Measurements from ENCODE around the gene SOX21. TPM values are rescaled to one million over a fixed set of nuclear protein-coding genes. Genes with fewer than 3 reads are reported as not detected.
A peak's percentile ranks its signal among the peaks of the same experiment; 100 is the strongest.

The SOX21 gene
- total RNA-seq, 2 experiments from 2014 or later, result not detected

DNA sequence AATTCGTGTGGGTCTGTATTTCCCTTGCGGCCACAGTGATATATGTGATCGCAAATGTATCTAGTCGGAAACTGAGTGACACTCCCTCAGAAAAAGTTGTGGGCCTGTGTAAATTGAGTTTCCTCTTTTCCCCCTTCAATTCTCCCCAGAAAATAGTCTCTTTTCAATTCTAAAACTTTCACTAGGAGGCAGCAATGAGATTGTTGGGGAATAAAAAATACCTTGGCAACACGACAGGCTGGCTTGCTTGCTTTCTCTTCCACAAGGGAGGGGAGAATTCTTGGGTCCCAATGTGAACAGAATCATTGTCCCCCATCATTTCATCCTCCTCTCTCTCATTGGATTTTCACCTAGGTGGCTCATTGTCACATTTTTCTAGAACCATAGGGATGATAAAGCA, 3.7 kb upstream of the SOX21 start:
- intact Hi-C loops (cut with micrococcal nuclease), result loop anchor here (10.0 kb wide), 1 partner anchor 439 kb away; no protein-coding TSS in a partner anchor
- peaks cover 47% of the 10 kb centered on the region for H3K27me3 Mint-ChIP-seq
- DNase-seq, result no peak
- CTCF ChIA-PET, result no interaction called here
- peaks cover 4% of the 10 kb centered on the region for H3K4me1 Mint-ChIP-seq (ENCODE audit: low read depth)
- POLR2A ChIA-PET, result no interaction called here
- no peaks in the 10 kb centered on the region for H3K36me3 Mint-ChIP-seq
- H3K4me3 Mint-ChIP-seq, result no peak overlapping the region
- no peak overlapping the region for H3K27ac Mint-ChIP-seq
- no peaks in the 10 kb centered on the region for H3K9me3 Mint-ChIP-seq

DNA sequence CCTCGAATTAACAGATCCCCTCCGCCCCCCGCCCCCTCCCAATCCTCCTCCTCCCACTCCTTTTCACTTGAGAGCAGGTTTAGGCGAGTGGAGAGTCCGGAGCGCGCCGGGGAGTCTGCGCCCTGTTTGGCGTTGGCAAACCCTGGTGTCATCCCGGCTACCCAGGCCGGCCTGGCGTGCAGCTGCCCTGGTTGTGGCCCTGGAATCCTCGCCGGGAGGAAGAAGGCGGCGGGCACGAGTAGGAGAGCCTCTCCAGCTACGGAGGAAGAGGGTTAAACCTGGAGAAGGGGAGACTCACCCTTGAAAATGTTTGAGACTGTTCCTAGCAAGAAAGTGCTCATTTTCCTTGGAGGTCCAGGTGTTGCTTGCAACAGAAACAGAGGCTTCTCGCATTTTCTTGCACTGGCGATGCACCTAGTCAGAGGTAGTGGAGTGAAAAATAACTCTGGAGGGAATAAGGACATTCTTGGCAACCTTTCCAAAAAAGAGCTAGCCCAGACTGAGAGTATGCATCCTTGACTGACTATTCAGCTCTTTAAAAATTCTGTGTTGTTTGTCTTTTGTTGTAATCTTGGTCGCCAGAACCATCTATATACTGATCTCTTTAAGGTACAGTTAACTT, 1.3 kb upstream of the SOX21 start:
- Mint-ChIP-seq H3K4me1 (ENCODE audit: low read depth) (peaks cover 14% of the 10 kb centered on the region), H3K27ac (no peak overlapping the region), H3K36me3 (peaks cover 2% of the 10 kb centered on the region), H3K9me3 (no peaks in the 10 kb centered on the region), H3K4me3 (no peak overlapping the region), H3K27me3 (peaks cover 61% of the 10 kb centered on the region)
- ChIA-PET POLR2A (no interaction called here), CTCF (no interaction called here)
- DNase-seq, result no peak
- intact Hi-C loops (cut with micrococcal nuclease), result loop anchor here (5.0 to 10.0 kb wide), 2 partner anchors 36 to 441 kb away; no protein-coding TSS in a partner anchor

DNA sequence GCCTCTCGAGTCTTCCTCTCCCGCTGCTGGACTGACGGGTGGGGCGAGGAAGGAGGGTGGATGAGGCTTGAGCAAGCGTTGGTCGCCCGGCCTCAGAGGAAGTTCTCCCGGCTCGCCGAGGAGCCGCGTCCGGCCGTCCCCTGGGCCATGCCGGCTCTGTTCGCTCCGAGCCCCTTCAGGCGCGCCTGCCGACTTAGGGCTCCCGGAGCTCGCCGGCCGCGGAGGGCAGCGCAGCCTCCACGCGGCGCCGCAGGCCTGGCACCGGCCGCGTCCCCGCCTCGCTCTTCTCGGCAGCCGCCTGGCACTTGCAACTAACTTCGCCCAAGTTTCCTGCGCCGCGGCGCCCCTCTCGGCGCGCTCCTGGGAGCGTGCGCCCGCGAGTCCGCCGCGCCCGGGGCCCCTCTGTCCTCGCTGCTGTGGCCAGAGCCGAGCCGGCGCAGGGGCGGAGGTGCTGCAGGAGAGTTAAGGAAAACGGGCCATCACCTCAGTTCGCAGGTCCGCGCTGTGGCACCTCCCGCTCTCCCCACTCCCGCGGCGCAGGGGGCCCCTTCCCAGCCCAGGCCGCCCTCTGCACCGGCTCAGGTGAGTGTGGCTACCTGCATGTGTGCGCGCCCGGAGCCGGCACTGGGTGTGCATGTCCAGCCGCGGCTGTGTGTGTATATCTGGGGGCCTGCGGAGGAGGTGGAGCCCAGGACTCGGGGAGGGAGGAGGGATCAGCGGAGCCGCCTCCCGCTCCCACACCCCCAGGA, 641 bp upstream of the SOX21 start:
- Mint-ChIP-seq H3K27me3 (peaks cover 65% of the 10 kb centered on the region), H3K4me3 (no peak overlapping the region), H3K4me1 (ENCODE audit: low read depth) (peaks cover 15% of the 10 kb centered on the region), H3K9me3 (no peaks in the 10 kb centered on the region), H3K27ac (no peak overlapping the region), H3K36me3 (peaks cover 2% of the 10 kb centered on the region)
- ChIA-PET CTCF (no interaction called here), POLR2A (no interaction called here)
- DNase-seq, result no peak
- intact Hi-C loops (cut with micrococcal nuclease), result loop anchor here (5.0 to 10.0 kb wide), 2 partner anchors 36 to 442 kb away; no protein-coding TSS in a partner anchor

DNA sequence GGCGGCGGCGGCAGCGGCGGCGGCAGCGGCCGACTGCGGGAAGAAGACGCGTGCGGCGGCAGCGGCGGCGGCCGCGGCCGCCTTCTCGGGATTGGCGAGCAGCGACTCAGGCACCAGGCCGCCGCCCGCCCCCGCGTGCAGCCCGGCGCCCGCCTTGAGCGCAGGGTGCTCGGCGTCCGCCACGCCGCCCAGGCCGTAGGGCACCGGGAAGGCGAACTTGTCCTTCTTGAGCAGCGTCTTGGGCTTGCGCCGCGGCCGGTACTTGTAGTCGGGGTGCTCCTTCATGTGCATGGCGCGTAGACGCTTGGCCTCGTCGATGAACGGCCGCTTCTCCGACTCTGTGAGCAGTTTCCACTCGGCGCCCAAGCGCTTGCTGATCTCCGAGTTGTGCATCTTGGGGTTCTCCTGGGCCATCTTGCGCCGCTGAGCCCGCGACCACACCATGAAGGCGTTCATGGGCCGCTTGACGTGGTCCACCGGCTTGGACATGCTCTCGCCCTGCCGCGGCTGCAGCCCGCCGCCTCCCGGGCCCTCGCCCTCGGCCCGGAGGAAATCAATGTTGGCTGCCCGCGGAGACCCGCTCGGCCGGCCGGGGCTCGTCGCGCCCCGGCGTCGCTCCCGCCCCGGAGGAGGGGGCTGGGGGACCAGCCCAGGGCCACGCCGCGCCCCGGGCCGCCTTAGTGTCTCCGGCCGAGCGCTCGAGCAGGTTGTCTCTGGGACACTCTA, 621 bp downstream of the SOX21 start:
- CTCF ChIA-PET, result no interaction called here
- no peaks in the 10 kb centered on the region for H3K9me3 Mint-ChIP-seq
- intact Hi-C loops (cut with micrococcal nuclease), result loop anchor here (5.0 to 10.0 kb wide), 2 partner anchors 34 to 443 kb away; no protein-coding TSS in a partner anchor

DNA sequence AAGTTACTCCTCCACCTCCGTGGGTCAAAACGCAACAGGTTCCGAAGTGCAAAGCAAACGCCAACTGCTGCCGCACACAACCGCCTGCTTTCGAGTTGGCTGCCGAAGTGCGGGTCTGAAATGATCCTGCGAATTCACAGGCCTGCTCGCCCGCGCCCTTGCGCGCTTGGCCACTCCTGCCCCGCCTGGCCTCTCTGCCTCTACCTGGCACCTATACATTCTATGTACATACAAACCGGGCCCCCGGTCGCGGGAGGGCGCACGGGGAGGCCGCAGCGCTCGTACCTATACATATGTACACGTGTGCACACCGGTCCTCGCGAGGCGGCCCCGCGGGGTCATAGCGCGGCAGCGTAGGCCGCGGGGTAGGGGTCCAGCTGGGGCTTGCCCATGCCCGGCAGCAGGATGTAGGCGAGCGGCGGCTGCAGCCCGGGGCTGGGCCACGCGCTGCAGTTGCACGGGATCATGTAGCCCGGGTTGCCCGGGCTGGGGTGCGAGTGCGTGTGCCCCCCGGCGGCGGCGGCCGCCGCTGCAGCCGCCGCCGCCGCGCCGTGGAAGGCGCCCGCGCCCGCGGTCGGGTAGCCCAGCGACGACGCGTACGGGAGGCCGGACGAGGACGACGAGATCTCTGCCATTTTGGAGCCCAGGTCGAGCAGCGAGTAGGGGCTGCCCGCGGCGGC, 1.3 kb downstream of the SOX21 start:
- Mint-ChIP-seq H3K36me3 (peaks cover 2% of the 10 kb centered on the region), H3K4me3 (peak overlapping the region; percentile 36), H3K27ac (no peak overlapping the region), H3K9me3 (no peaks in the 10 kb centered on the region), H3K27me3 (peaks cover 72% of the 10 kb centered on the region), H3K4me1 (ENCODE audit: low read depth) (peaks cover 21% of the 10 kb centered on the region)
- intact Hi-C loops (cut with micrococcal nuclease), result loop anchor here (5.0 to 10.0 kb wide), 2 partner anchors 34 to 444 kb away; no protein-coding TSS in a partner anchor
- POLR2A ChIA-PET, result no interaction called here
- CTCF ChIA-PET, result interaction anchor here (1.1 to 1.3 kb wide), 2 partner anchors 90 to 256 kb away, joined by 3 read pairs; no protein-coding TSS in a partner anchor
- DNase-seq, result peak; percentile 34

More for the DNA sequence above, 621 bp downstream of the SOX21 start:
- peak; percentile 28 for DNase-seq
- POLR2A ChIA-PET, result no interaction called here
- Mint-ChIP-seq H3K4me3 (peak overlapping the region; percentile 54), H3K4me1 (ENCODE audit: low read depth) (peaks cover 21% of the 10 kb centered on the region), H3K27me3 (peaks cover 72% of the 10 kb centered on the region), H3K36me3 (peaks cover 2% of the 10 kb centered on the region), H3K27ac (no peak overlapping the region)

DNA sequence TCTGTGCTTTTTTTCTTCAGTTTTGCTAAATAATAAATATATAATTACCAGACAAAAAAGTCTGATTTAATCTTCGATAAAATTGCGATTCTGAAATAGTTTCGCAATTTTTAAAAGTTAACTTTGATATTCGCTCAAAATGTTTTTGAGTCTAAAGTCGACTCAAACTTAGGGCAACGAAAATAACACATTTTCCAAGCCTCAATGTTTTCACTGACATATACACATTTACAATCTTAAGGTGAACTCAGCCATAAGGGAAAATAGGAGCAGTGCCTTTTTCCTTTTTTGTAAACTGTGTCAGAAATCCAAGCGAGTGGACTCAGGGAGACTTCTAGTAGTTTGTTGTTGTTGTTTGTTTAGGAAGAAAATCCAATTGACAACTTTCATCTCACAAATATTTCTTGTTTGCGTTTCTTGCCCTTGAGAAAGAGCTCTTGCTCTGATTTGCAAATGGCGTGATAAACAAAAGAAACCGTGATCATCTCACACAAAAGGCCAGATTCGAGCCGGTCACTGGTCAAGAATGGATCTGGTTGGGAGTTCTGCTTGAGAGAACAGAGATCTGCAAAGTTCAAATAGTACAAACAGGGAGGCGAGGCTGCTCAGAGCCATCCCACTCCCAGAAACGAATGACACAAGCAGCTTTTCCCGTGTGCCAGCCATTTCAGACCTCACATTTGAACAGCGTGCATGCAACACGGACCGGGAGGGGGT, 2.1 kb downstream of the SOX21 start:
- Mint-ChIP-seq H3K4me3 (peak overlapping the region; percentile 36), H3K36me3 (peaks cover 2% of the 10 kb centered on the region), H3K4me1 (ENCODE audit: low read depth) (peaks cover 21% of the 10 kb centered on the region), H3K27me3 (peaks cover 71% of the 10 kb centered on the region), H3K9me3 (no peaks in the 10 kb centered on the region), H3K27ac (no peak overlapping the region)
- ChIA-PET CTCF (interaction anchor here (0.9 to 1.3 kb wide), 3 partner anchors 38 to 257 kb away, joined by 3 read pairs; no protein-coding TSS in a partner anchor), POLR2A (no interaction called here)
- DNase-seq, result no peak
- intact Hi-C loops (cut with micrococcal nuclease), result loop anchor here (5.0 to 10.0 kb wide), 2 partner anchors 33 to 445 kb away; no protein-coding TSS in a partner anchor

DNA sequence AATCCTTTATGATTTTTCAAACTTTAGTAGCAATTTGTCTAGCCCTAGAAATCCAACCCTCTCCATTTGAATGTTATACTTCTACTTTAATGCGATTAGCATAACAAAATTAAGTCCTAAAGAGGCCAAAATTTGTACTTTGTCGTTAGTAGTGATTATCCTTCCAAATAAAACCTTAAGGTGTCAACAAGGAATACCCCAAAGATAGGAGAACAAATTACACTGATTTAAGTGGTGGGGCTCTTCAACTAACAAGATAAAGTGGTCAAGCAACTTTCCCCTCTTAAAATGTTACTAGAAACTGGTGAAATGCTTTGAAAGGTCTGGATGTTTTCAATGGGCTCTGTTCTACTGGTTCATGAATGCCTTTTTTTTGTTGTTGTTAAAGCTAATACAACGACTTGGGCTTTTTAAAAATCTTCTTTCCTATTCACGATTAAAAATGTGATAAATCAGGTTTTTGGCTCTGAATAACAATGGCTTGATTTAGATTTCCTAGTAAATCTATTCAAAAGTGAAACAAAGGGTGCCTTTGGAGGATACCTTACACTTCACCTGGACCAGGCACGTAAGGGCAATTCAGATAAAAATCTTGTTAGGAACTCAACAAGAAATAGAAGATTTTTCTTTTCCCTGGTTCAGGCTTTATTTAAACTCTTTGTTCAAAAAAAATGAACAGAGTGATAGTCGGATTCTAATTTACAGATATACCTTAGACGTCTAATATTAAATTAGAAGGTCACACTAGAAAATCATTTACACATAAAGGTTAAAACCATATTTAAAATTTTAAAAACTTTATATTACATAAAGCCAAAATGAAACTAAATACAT, 3.1 kb downstream of the SOX21 start:
- Mint-ChIP-seq H3K4me3 (no peak overlapping the region), H3K27me3 (peaks cover 72% of the 10 kb centered on the region), H3K4me1 (ENCODE audit: low read depth) (peaks cover 21% of the 10 kb centered on the region), H3K36me3 (peaks cover 2% of the 10 kb centered on the region), H3K9me3 (no peaks in the 10 kb centered on the region), H3K27ac (no peak overlapping the region)
- ChIA-PET CTCF (interaction anchor here (0.9 to 1.3 kb wide), 2 partner anchors 37 to 88 kb away, joined by 3 read pairs; no protein-coding TSS in a partner anchor), POLR2A (interaction anchor here (0.8 kb wide), 1 partner anchor 23 kb away, joined by 4 read pairs; no protein-coding TSS in a partner anchor)
- DNase-seq, result no peak
- intact Hi-C loops (cut with micrococcal nuclease), result loop anchor here (2.0 to 5.0 kb wide), 2 partner anchors 48 to 258 kb away; no protein-coding TSS in a partner anchor

DNA sequence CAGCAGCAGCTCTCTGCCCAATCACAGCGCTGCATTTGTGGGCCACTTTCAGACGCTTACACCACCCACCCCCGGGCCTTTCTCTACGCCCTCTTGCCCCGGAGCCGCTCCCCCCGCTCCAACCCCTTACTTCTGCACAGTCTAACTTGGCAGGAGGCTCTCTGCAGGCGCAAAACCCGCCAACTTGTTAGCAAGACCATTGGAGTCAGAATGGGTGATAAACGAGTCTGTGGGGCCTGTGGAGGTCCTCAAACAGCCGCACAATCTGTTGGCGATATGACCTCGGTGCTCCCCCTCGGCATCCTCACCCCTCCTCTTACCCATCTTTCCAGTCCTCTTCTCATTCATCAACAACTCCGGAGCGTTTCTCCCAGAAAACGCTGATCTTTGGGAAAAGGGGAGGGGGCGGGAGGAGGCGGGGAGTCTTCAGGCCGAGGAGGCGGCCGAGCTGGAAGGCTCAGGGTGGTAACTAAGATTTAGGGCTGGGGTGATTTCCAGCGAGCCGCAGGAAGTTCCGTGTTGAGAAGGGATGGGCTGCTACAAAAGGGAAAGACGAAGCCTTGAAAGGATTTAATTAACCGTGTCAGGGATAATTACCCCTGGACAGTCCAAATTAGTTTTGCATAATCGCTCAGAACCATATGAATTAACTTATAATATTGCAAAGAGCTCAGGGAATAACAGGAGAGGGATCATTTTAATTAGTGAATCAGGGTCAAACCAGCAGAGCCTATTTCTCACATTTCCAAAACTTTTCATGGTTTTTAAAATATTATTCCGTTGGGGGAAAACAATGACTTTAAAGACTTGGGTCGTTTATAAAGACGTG, 4.1 kb downstream of the SOX21 start:
- Mint-ChIP-seq H3K27ac (no peak overlapping the region), H3K36me3 (peaks cover 2% of the 10 kb centered on the region), H3K4me1 (ENCODE audit: low read depth) (peaks cover 23% of the 10 kb centered on the region), H3K4me3 (no peak overlapping the region), H3K9me3 (no peaks in the 10 kb centered on the region), H3K27me3 (peaks cover 74% of the 10 kb centered on the region)
- no peak for DNase-seq
- intact Hi-C loops (cut with micrococcal nuclease), result loop anchor here (2.0 to 5.0 kb wide), 2 partner anchors 47 to 259 kb away; no protein-coding TSS in a partner anchor
- ChIA-PET CTCF (no interaction called here), POLR2A (interaction anchor here (0.8 kb wide), 1 partner anchor 22 kb away, joined by 4 read pairs; no protein-coding TSS in a partner anchor)

DNA sequence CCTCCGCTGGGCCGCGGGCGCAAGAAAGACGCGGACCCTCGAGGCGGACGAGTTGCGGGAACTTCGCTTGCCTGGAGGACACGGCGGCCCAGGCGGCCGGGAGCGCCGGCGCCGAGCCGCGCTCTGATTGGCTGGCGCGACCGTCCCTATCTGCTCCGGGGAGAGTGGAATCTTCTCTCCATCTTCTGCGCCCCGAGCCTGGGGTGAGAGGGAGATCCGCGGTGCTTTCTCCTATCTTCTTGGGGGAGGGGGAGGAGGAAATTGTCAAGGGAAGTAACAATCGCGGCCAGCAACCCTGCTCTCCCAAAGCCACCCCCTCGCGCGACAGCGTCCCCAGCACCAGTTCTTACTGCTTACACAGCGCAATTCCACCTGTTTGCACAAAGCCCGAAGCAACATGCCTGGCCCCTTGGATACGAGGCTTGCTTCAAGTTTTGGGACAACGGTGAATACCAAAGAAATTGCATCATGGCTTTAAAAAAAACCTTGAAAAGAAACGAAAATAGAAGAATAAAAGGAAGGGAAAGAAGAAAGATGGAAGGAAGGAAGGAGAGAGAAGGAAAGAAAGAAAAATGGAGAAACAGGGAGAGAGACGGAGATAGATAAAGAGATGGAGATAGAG, 4.8 kb downstream of the SOX21 start:
- ChIA-PET CTCF (no interaction called here), POLR2A (no interaction called here)
- no peak overlapping the region for H3K4me3 Mint-ChIP-seq
- no peak for DNase-seq
- H3K36me3 Mint-ChIP-seq, result peaks cover 2% of the 10 kb centered on the region
- H3K9me3 Mint-ChIP-seq, result no peaks in the 10 kb centered on the region
- no peak overlapping the region for H3K27ac Mint-ChIP-seq
- peaks cover 23% of the 10 kb centered on the region for H3K4me1 Mint-ChIP-seq (ENCODE audit: low read depth)
- peaks cover 76% of the 10 kb centered on the region for H3K27me3 Mint-ChIP-seq
- intact Hi-C loops (cut with micrococcal nuclease), result loop anchor here (2.0 to 5.0 kb wide), 2 partner anchors 47 to 260 kb away; no protein-coding TSS in a partner anchor

All from activated CD4-positive, alpha-beta memory T cell treated with anti-CD3 and anti-CD28 coated beads for 36 hours (primary cell).